Uterus (tissue), 2 donors: ENCODE results near the gene ZNF649.

ENCODE experiments used
- CTCF ChIP-seq, 4 experiments: fragments of 200-600 bp in 2 of 4; fragments of 450-650 bp in 2 of 4; sonication (generic) in 2 of 4; IDR thresholded peaks; one replicate each; pipeline ENCODE4 v1.5.1; 2016 to 2019; ENCODE audit warnings: antibody characterized with exemption in 4 of 4, mild to moderate bottlenecking in 2 of 4, moderate library complexity in 1 of 4
- POLR2A ChIP-seq, 2 donors: fragments of 450-650 bp; IDR thresholded peaks; one replicate each; pipeline ENCODE4 v1.6.1; 2016; ENCODE audit warnings: antibody characterized with exemption in 2 of 2, mild to moderate bottlenecking in 1 of 2, moderate library complexity in 1 of 2

- TF ChIP-seq POLR2A (IDR thresholded peaks at IDR 0.05): no peak
- TF ChIP-seq CTCF (IDR thresholded peaks at IDR 0.05): no peak
These were observed 40.2 kb upstream of the ZNF649 start for GRCh38 chr19:51944798-51945552.
